AG10803 (cell line): ENCODE data around the gene SOD1.
"Not testable (repeated sequence)": the region's sequence is repeated elsewhere in the genome, so short reads cannot be mapped to it uniquely, and the experiment has no call there.

Experiments used
- DNase-seq: peaks from one replicate; pipeline ENCODE4 v3.0.0; 2010; ENCODE audit warnings: low read depth
- H3K4me3 ChIP-seq: 2 replicates; pipeline ENCODE4 v1.5.1; 2011; ENCODE audit warnings: mild to moderate bottlenecking, low read length, control low read depth
- TF ChIP-seq, protein P1 (sequence below): conservative IDR thresholded peaks from 2 replicates; pipeline ENCODE4 v1.5.1; 2011; ENCODE audit warnings: mild to moderate bottlenecking, low read length, control low read depth, inconsistent platforms

SOD1 gene

DNA sequence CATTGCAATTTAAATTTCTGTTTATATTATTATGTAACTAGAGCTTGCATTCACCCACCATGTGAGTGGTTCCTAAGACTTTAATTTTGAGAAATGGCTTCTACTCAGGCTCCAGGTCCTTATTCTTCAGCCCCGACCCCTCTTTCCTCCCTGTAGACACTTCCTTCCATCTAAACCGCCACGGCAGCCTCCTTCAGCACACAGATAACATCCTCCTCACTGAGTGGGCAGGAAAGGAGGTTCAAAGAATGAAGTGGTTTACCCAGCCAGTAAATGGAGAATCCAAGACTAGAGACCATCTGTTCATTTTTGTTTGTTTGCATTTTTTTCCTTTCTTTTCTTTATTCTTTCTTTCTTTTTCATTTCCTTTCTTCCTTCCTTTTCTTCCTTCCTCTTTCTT is 37.1 kb upstream of the SOD1 start:
- H3K4me3 ChIP-seq: no peak overlapping the region
- no peak for DNase-seq
- TF ChIP-seq, protein P1, sequence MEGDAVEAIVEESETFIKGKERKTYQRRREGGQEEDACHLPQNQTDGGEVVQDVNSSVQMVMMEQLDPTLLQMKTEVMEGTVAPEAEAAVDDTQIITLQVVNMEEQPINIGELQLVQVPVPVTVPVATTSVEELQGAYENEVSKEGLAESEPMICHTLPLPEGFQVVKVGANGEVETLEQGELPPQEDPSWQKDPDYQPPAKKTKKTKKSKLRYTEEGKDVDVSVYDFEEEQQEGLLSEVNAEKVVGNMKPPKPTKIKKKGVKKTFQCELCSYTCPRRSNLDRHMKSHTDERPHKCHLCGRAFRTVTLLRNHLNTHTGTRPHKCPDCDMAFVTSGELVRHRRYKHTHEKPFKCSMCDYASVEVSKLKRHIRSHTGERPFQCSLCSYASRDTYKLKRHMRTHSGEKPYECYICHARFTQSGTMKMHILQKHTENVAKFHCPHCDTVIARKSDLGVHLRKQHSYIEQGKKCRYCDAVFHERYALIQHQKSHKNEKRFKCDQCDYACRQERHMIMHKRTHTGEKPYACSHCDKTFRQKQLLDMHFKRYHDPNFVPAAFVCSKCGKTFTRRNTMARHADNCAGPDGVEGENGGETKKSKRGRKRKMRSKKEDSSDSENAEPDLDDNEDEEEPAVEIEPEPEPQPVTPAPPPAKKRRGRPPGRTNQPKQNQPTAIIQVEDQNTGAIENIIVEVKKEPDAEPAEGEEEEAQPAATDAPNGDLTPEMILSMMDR: no peak

DNA sequence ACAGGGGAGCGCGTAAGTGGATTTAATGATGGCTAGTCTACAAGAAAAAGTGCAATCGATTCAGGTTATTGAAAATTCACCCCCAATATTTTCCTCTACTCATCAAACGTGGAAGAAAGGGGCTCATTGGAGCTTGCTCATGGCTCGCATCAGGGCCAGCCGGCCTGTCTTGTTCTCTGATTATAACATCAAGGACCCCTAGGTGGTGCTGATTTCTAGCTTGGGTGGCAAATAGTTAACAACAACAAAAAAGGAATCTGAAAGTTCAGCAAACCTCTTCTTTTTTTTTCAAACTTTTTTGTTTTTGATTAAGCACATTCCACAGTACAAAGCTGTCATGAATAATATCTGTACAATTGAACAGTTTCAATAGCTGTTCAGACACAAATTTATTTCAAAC is 35.8 kb upstream of the SOD1 start:
- DNase-seq: no peak
- H3K4me3 ChIP-seq: no peak overlapping the region
- TF ChIP-seq, protein P1: no peak

GRCh38 chr21:31624181-31624580 is 35.3 kb upstream of the SOD1 start:
- H3K4me3 ChIP-seq: no peak overlapping the region
- no peak for DNase-seq
- TF ChIP-seq, protein P1: no peak

GRCh38 chr21:31624961-31625491 is 34.5 kb upstream of the SOD1 start:
- DNase-seq: no peak
- H3K4me3 ChIP-seq: no peak overlapping the region
- TF ChIP-seq, protein P1: no peak

DNA sequence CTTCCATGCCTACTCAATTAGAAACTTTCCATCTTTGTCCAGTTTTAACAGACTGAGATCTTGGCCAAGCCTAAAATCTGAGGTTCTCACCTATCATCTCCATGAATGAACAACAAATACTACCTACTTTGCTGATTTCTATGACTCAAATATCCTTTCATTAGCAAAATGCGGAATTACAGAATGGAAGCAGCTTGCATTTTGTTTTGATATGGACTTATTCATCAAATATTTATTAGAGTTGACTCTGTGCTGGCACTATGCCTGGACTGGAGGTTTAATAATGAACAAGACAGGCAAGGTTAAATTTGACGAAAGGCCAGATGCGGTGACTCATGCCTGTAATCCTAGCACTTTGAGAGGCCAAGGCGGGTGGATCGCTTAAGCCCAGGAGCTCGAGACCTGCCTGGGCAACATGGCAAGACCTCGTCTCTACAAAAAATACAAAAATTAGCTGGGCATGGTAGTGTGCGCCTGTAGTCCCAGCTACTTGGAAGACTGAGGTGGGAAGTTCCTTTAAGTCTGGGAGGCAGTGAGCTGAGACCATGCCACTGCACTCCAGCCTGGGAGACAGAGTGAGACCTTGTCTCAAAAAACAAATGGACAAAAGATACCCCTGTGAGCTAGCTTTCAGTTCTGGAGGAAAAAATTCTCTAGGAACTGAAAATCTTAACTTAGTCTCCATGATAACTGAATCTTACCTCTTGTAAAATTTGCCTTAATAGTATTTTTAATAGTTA is 29.4 kb upstream of the SOD1 start:
- peak; percentile 13 for DNase-seq
- TF ChIP-seq, protein P1: no peak
- H3K4me3 ChIP-seq: no peak overlapping the region

DNA sequence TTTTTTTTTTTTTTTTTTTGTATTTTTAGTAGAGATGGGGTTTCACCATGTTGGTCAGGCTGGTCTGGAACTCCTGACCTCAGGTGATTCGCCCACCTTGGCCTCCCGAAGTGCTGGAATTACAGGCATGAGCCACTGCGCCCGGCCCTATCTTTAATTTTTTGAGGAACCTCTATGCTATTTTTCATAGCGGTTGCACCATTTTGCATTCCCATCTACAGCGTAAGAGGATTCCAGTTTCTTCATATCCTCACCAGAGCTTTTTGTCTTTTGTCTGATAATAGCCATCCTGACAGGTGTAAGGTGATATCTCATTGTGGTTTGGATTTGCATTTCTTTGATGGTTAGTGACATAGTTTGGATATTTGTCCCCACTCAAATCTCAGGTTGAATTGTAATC is 27.6 kb upstream of the SOD1 start:
- not testable (repeated sequence) for DNase-seq, H3K4me3 ChIP-seq

DNA sequence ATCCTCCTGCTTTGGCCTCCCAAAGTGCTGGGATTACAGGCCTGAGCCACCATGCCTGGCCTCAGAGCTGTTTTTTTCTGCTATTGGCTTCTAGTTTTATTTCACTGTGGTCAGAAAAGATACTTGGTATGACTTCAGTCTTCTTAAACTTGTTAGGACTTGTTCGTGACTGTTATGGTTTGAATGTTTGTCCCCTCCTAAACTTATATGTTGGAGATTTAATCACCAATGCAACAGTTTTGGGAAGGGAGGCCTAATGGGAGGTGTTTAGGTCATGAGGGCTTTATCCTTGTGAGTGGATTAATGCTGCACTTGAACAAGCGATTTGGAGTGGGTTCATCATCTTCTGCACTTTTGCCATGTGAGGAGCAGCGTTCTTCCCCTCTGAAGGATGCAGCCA is 24.5 kb upstream of the SOD1 start:
- DNase-seq: no peak
- no peak overlapping the region for H3K4me3 ChIP-seq
- TF ChIP-seq, protein P1: no peak
